SK-N-SH treated with all-trans-retinoic acid at 6 μM for 48 hours (cell line): Measurements from ENCODE around the gene FOXE3.

Experiments
- ARNTL ChIP-seq: fragments of 450-650 bp; formaldehyde crosslinking; IDR thresholded peaks from 2 replicates; pipeline ENCODE4 v1.5.0; 2020; ENCODE audit warnings: low read depth, mild to moderate bottlenecking, moderate library complexity, borderline replicate concordance
- BACH2 ChIP-seq: fragments of 250-450 bp; sonication (Bioruptor Pico); IDR thresholded peaks from 2 replicates; pipeline ENCODE4 v1.9.0; 2021; ENCODE audit warnings: mild to moderate bottlenecking, borderline replicate concordance
- GLIS3 ChIP-seq: fragments of 250-450 bp; sonication (Bioruptor Pico); IDR thresholded peaks from 2 replicates; pipeline ENCODE4 v1.5.0; 2020; ENCODE audit warnings: mild to moderate bottlenecking, moderate library complexity
- OSR1 ChIP-seq: fragments of 250-450 bp; sonication (Bioruptor Pico); IDR thresholded peaks from 2 replicates; pipeline ENCODE4 v1.8.0; 2022; ENCODE audit warnings: moderate library complexity, mild to moderate bottlenecking, inconsistent platforms
- RARB ChIP-seq: fragments of 250-450 bp; sonication (Bioruptor Pico); IDR thresholded peaks from 2 replicates; pipeline ENCODE4 v1.8.0; 2021; ENCODE audit warnings: mild to moderate bottlenecking, moderate library complexity
- SNAI2 ChIP-seq: fragments of 250-450 bp; sonication (Bioruptor Pico); IDR thresholded peaks from 2 replicates; pipeline ENCODE4 v1.5.0; 2020; ENCODE audit warnings: mild to moderate bottlenecking, moderate library complexity
- TCF4 ChIP-seq: fragments of 250-450 bp; sonication (Bioruptor Pico); IDR thresholded peaks from 2 replicates; pipeline ENCODE4 v1.8.0; 2021; ENCODE audit warnings: mild to moderate bottlenecking, moderate library complexity, borderline replicate concordance
- ZC3H10 ChIP-seq: fragments of 250-450 bp; sonication (Bioruptor Pico); IDR thresholded peaks from 2 replicates; pipeline ENCODE4 v1.5.1; 2021; ENCODE audit warnings: mild to moderate bottlenecking, moderate library complexity
- ZFP3 ChIP-seq: fragments of 250-450 bp; sonication (Bioruptor Pico); IDR thresholded peaks from 2 replicates; pipeline ENCODE4 v1.5.0; 2020; ENCODE audit warnings: mild to moderate bottlenecking, moderate library complexity
- TF ChIP-seq, protein P1 (sequence below): fragments of 250-450 bp; sonication (Bioruptor Pico); IDR thresholded peaks from 2 replicates; pipeline ENCODE4 v1.8.0; 2020; ENCODE audit warnings: mild to moderate bottlenecking, moderate library complexity, borderline replicate concordance
- TF ChIP-seq, protein P2 (sequence below): fragments of 250-450 bp; sonication (Bioruptor Pico); IDR thresholded peaks from 2 replicates; pipeline ENCODE4 v1.5.0; 2020; ENCODE audit warnings: mild to moderate bottlenecking, moderate library complexity
- TF ChIP-seq, protein P3 (sequence below): fragments of 250-450 bp; sonication (Bioruptor Pico); IDR thresholded peaks from 2 replicates; pipeline ENCODE4 v1.5.1; 2020; ENCODE audit warnings: low read depth, mild to moderate bottlenecking, moderate library complexity
- TF ChIP-seq, protein P4 (sequence below): fragments of 250-450 bp; sonication (Bioruptor Pico); IDR thresholded peaks from 2 replicates; pipeline ENCODE4 v1.8.0; 2021; ENCODE audit warnings: low read depth, mild to moderate bottlenecking, moderate library complexity, borderline replicate concordance

DNA sequence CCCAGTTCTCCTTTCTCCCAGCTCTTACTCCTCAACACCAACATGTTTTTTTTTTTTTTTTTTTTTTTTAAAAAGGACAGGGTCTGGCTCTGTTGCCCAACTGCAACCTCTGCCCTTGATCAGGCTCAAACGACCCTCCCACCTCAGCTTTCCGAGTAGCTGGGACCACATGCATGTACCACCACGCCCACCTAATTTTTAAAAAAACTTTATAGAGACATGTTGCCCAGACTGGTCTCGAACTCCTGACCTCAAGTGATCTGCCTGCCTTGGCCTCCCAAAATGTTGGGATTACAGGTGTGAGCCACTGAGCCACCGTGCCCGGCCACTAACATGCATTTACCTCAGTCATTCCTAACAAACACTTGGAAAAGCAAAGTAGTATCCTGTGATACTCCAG is 31.1 kb upstream of the FOXE3 start:
- TF ChIP-seq, protein P1, sequence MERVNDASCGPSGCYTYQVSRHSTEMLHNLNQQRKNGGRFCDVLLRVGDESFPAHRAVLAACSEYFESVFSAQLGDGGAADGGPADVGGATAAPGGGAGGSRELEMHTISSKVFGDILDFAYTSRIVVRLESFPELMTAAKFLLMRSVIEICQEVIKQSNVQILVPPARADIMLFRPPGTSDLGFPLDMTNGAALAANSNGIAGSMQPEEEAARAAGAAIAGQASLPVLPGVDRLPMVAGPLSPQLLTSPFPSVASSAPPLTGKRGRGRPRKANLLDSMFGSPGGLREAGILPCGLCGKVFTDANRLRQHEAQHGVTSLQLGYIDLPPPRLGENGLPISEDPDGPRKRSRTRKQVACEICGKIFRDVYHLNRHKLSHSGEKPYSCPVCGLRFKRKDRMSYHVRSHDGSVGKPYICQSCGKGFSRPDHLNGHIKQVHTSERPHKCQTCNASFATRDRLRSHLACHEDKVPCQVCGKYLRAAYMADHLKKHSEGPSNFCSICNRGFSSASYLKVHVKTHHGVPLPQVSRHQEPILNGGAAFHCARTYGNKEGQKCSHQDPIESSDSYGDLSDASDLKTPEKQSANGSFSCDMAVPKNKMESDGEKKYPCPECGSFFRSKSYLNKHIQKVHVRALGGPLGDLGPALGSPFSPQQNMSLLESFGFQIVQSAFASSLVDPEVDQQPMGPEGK (CRISPR knock-in tag), result no peak
- no peak for TF ChIP-seq RARB (CRISPR knock-in tag)
- TF ChIP-seq OSR1 (CRISPR knock-in tag), result no peak
- TF ChIP-seq SNAI2 (CRISPR knock-in tag), result no peak
- no peak for TF ChIP-seq BACH2 (CRISPR knock-in tag)
- no peak for TF ChIP-seq TCF4 (CRISPR knock-in tag)
- TF ChIP-seq ZC3H10 (CRISPR knock-in tag), result no peak
- TF ChIP-seq, protein P2, sequence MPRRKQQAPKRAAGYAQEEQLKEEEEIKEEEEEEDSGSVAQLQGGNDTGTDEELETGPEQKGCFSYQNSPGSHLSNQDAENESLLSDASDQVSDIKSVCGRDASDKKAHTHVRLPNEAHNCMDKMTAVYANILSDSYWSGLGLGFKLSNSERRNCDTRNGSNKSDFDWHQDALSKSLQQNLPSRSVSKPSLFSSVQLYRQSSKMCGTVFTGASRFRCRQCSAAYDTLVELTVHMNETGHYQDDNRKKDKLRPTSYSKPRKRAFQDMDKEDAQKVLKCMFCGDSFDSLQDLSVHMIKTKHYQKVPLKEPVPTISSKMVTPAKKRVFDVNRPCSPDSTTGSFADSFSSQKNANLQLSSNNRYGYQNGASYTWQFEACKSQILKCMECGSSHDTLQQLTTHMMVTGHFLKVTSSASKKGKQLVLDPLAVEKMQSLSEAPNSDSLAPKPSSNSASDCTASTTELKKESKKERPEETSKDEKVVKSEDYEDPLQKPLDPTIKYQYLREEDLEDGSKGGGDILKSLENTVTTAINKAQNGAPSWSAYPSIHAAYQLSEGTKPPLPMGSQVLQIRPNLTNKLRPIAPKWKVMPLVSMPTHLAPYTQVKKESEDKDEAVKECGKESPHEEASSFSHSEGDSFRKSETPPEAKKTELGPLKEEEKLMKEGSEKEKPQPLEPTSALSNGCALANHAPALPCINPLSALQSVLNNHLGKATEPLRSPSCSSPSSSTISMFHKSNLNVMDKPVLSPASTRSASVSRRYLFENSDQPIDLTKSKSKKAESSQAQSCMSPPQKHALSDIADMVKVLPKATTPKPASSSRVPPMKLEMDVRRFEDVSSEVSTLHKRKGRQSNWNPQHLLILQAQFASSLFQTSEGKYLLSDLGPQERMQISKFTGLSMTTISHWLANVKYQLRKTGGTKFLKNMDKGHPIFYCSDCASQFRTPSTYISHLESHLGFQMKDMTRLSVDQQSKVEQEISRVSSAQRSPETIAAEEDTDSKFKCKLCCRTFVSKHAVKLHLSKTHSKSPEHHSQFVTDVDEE (CRISPR knock-in tag), result no peak
- no peak for TF ChIP-seq GLIS3 (CRISPR knock-in tag)
- TF ChIP-seq, protein P3, sequence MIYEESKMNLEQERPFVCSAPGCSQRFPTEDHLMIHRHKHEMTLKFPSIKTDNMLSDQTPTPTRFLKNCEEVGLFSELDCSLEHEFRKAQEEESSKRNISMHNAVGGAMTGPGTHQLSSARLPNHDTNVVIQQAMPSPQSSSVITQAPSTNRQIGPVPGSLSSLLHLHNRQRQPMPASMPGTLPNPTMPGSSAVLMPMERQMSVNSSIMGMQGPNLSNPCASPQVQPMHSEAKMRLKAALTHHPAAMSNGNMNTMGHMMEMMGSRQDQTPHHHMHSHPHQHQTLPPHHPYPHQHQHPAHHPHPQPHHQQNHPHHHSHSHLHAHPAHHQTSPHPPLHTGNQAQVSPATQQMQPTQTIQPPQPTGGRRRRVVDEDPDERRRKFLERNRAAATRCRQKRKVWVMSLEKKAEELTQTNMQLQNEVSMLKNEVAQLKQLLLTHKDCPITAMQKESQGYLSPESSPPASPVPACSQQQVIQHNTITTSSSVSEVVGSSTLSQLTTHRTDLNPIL (CRISPR knock-in tag), result no peak
- TF ChIP-seq ZFP3 (CRISPR knock-in tag), result no peak
- TF ChIP-seq, protein P4, sequence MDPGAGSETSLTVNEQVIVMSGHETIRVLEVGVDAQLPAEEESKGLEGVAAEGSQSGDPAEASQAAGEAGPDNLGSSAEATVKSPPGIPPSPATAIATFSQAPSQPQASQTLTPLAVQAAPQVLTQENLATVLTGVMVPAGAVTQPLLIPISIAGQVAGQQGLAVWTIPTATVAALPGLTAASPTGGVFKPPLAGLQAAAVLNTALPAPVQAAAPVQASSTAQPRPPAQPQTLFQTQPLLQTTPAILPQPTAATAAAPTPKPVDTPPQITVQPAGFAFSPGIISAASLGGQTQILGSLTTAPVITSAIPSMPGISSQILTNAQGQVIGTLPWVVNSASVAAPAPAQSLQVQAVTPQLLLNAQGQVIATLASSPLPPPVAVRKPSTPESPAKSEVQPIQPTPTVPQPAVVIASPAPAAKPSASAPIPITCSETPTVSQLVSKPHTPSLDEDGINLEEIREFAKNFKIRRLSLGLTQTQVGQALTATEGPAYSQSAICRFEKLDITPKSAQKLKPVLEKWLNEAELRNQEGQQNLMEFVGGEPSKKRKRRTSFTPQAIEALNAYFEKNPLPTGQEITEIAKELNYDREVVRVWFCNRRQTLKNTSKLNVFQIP (CRISPR knock-in tag), result no peak
- no peak for TF ChIP-seq ARNTL (CRISPR knock-in tag)
